Activated CD4-positive, alpha-beta T cell treated with anti-CD3 and anti-CD28 coated beads, Interleukin-2, Interleukin-4, amounts not matched to agents 100 ng/mL and 50 ng/mL, durations not matched to agents 16 hours and 8 hours (primary cell): ENCODE results near the gene DNAJA3.

ENCODE experiments used
- DNase-seq: peaks from one replicate; pipeline ENCODE4 v3.0.0-alpha.2; 2020; ENCODE audit warnings: low spot score

Gene DNAJA3

DNA sequence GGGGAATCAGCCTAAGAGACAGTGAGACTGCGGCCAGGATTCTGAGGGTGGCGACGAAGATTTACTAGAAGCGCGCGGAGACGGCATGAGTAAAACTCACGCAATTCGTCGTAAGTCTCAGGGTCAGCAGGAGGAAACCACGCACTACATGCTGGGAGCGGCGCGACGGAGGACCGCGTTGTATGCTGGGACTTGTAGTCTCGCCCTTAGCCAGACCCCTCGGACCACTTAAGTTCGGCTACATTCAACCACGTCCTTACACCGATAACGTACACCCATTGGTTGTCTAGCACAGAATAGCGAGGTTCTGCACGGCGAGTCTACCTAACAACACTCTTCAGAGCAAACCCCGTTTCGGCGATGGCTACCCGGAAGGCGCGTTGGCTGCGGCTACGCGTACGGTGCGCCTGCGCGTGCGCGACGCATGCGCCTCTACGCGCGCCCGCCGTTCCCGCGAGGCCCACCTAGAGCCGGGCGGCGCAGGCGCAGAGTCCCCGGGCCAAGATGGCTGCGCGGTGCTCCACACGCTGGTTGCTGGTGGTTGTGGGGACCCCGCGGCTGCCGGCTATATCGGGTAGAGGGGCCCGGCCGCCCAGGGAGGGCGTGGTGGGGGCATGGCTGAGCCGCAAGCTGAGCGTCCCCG, at the start of gene DNAJA3:
DNAJA3 (plus strand) TSS at position 491 of the 643 bp plus-strand sequence; CDS start at position 505, 14 bp downstream.
- DNase-seq: peak; percentile 94

DNA sequence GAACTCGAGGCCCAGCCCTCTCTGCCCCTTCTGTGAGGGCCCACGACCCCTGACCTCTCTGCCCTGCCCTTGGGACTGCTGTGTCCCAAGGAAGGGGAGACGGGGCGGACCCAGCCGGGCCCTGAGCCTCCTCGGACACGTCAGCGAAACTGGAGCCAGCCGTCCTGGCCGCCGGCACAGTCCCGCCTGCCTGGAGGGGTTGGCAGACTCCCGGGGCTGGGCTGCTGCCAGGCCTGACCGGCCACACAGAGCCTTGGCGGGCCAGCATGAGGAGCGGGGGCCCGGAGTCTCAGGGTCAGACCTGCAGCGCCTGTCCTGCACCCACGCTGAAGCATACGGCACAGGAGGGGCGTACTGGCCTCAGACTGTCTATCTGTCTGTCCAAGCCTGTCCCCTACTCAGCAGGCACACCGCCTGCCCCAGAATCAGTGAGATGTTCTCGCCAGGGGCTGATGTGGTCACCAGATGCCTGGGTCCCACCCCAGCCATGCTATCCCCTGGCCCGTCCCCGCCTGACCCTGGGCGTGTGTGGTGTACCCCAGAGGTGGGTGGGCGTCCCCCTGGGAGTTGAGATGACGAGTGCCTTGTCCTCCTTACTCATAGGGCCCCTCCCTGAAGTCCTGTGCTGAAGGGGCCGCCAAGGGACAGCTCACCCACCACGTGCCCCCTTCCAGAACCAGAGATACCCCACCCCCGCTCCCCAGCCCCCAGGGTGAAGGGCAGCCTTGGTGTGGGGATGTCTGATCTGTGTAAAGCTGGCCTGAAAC, 49.4 kb upstream of the DNAJA3 start:
- no peak for DNase-seq

DNA sequence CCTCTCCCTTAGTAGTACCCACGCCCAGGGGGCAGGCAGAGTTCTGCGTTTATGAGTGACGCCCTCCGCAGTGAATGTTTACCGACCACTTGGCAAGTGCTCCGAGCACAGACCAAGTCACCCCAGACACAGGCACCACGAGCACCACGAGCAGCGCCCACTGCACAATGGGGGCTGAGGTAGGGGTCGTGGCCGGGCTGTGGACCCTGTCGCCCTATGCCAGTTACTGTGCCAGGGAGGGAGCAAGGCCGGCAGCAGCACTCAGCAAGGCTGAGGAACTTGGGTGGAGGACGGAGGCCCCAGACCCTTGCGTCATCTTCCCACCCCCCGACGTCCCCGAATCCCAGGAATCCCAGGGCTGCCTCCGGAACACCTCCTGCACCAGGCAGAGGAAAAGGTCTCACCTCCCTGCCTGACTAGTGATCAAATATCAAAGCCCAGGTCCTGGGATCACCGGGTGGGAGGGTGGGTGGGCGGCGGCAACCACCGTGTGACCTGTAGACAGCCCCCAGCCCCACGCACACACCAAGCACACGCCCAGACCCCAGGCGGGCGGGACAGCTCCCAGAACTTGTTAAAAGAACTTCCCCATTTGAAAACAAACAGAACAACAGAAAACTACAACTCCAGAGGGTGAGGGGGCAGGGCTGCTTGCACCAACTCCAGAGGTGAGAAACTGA, 48.6 kb upstream of the DNAJA3 start:
- no peak for DNase-seq

DNA sequence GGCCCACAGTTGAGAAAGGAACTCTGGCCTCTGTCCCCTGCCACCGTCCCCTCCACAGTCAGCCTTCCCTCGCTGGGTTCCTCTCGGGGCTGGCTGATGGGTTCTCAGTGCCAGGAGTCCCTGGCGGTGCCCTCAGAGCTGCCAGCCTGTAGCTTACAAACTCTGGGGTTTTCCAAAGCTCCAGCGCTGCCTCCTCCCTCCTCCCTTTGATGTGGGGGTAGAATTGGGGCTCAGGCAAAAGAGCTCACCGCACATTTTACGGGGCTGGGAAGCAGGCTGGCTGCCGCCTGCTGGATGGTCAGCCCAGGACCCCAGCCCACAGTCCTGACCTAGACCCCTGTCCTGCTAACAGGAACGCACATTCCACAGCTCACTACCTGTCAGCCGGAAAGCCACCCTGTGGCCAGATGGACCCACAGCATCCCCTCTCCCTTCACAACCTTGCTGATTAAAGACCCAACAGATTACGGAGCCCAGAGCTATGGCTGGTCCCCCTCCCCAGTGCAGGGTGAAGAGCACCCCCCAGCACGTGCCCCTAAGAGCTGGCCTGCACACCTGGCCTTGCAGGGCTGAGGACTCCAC, 48.0 kb upstream of the DNAJA3 start:
- DNase-seq: no peak

DNA sequence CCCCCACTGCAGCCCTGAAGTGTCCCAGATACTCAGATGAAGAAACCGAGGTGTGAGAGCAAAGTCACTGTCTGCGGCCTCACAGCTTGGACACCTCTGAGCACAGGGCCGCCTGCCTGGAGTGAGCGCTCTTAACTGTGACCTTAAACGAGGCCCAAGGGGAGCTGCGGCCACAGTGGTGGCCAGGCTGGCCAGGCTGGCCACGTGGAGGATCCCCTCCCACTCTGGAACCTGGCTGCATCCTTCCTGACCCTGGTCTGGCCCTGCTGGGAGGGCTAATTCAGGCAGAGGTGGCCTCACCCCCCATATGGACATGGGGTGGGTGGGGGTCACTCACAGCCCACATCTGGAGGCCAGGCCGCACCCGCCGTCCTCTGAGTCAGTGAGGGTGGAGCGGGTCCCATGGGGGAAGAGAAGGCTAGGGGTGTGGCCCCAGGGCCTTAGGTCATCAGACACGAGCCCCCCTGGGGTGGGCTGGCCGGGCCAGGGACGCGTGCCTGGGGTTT, 47.5 kb upstream of the DNAJA3 start:
- DNase-seq: no peak

DNA sequence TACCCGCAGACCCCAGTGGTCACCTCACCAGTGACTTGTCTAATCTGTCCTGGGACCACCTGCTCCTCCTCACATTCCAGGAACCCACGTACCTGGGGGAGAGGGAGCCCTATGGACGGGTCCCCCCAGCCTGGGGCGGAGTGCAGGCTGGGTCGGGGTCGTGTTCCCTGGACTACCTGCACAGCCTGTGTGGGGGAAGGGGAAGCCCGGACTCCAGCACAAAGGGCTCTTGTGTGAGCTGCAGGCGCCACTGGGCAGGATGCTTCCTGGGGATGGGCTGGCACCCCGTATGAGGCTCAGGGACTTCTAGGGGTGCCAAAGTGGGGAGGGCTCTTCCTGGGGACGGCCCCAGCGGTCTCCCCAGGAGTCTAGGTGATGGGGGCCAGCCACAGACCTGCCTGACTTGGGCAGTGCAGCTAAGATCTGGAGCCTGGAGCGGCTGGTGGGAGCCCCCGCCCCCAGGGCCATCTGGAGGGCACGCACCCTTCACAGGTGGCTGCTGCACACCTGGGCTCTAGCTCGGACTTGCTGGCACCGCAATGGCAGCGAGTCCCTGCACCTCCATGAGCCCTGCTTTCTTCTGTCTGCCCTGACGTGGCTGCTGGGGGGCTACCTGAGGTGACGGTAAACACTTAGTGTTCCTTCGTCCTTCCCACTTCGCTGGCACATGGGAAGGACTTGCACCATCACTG, 46.5 kb upstream of the DNAJA3 start:
- DNase-seq: no peak

DNA sequence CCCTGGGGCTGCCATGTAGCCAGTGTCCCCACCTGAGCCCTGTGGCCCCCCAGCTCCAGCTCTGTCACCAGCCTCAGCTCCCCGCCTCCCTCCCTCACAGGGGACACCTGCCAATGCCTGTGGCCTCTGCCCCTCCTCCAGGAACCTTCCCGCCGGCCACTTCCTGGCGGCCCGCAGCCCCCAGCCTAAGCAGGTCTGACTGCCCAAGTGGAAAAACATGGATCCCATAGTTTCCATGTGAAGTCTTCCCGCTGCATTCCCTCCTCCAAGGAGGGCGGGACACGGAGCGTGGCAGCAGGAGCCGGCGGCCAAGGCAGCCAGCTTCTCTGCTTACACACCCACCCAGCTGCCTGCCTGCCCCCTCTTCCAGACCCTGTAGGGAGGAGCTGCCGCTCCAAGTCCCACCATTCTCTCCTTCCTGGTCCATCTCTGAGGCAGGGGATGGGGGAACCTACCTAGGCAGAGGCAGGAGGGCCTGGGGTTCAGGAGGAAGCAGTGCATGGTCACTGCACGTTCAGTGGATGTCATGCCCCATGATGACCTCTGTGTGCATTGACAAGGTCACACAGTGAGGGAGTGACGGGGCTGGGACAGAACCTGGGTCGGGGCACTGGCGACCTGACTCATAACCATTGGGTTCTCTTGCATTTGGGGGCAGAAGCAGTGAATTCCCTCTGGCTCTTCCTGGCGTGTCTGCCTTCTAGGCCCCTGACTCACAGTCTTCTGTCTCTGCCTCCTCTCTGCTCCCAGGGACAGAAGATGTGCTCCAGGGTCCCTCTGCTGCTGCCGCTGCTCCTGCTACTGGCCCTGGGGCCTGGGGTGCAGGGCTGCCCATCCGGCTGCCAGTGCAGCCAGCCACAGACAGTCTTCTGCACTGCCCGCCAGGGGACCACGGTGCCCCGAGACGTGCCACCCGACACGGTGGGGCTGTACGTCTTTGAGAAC, 45.3 kb upstream of the DNAJA3 start:
- no peak for DNase-seq

DNA sequence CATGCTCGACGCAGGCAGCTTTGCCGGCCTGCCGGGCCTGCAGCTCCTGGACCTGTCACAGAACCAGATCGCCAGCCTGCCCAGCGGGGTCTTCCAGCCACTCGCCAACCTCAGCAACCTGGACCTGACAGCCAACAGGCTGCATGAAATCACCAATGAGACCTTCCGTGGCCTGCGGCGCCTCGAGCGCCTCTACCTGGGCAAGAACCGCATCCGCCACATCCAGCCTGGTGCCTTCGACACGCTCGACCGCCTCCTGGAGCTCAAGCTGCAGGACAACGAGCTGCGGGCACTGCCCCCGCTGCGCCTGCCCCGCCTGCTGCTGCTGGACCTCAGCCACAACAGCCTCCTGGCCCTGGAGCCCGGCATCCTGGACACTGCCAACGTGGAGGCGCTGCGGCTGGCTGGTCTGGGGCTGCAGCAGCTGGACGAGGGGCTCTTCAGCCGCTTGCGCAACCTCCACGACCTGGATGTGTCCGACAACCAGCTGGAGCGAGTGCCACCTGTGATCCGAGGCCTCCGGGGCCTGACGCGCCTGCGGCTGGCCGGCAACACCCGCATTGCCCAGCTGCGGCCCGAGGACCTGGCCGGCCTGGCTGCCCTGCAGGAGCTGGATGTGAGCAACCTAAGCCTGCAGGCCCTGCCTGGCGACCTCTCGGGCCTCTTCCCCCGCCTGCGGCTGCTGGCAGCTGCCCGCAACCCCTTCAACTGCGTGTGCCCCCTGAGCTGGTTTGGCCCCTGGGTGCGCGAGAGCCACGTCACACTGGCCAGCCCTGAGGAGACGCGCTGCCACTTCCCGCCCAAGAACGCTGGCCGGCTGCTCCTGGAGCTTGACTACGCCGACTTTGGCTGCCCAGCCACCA, 44.4 kb upstream of the DNAJA3 start:
- no peak for DNase-seq

DNA sequence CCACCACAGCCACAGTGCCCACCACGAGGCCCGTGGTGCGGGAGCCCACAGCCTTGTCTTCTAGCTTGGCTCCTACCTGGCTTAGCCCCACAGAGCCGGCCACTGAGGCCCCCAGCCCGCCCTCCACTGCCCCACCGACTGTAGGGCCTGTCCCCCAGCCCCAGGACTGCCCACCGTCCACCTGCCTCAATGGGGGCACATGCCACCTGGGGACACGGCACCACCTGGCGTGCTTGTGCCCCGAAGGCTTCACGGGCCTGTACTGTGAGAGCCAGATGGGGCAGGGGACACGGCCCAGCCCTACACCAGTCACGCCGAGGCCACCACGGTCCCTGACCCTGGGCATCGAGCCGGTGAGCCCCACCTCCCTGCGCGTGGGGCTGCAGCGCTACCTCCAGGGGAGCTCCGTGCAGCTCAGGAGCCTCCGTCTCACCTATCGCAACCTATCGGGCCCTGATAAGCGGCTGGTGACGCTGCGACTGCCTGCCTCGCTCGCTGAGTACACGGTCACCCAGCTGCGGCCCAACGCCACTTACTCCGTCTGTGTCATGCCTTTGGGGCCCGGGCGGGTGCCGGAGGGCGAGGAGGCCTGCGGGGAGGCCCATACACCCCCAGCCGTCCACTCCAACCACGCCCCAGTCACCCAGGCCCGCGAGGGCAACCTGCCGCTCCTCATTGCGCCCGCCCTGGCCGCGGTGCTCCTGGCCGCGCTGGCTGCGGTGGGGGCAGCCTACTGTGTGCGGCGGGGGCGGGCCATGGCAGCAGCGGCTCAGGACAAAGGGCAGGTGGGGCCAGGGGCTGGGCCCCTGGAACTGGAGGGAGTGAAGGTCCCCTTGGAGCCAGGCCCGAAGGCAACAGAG, 43.5 kb upstream of the DNAJA3 start:
- no peak for DNase-seq

DNA sequence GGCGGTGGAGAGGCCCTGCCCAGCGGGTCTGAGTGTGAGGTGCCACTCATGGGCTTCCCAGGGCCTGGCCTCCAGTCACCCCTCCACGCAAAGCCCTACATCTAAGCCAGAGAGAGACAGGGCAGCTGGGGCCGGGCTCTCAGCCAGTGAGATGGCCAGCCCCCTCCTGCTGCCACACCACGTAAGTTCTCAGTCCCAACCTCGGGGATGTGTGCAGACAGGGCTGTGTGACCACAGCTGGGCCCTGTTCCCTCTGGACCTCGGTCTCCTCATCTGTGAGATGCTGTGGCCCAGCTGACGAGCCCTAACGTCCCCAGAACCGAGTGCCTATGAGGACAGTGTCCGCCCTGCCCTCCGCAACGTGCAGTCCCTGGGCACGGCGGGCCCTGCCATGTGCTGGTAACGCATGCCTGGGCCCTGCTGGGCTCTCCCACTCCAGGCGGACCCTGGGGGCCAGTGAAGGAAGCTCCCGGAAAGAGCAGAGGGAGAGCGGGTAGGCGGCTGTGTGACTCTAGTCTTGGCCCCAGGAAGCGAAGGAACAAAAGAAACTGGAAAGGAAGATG, 42.8 kb upstream of the DNAJA3 start:
- DNase-seq: no peak

DNA sequence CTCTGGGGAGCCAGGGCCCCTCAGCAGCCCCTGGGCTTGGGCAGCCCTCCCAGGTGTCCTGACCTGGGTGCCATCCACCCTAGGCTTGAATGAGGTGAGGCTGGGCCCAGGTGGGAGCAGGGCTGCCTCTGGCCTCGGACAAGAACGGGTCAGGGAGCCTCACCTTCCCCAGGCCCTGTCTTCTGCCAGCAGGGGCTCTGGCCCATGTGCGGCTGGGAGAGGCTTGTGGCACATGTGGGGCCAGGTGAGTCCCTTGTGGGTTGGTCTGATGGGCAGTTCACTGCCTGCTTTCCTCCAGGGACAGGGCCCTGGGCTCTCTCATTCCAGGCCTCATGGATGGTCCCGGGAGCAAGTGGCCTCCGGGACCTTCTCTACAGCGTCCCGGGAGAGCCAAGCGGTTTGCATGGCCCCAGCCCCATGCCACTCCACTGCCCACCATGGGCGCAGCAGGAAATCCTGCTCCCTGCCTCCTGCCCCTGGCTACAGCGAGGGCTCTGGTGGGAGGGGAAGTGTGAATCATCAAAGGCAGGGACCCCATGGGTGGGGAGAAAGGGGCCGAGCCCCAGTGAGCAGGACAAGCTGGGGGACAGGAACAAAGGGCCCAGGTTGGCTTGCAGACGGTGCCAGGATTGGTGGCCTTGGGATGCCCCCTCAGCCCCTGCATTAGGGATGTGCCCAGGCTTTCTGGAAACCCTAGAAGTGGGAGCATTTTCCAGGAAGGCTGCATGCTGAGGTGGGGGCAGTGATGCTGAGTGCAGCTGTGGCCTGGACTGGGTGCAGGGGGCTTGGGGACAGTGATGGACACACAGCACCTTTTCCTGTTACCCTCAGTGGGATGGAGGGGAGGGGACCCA, 41.9 kb upstream of the DNAJA3 start:
- no peak for DNase-seq

DNA sequence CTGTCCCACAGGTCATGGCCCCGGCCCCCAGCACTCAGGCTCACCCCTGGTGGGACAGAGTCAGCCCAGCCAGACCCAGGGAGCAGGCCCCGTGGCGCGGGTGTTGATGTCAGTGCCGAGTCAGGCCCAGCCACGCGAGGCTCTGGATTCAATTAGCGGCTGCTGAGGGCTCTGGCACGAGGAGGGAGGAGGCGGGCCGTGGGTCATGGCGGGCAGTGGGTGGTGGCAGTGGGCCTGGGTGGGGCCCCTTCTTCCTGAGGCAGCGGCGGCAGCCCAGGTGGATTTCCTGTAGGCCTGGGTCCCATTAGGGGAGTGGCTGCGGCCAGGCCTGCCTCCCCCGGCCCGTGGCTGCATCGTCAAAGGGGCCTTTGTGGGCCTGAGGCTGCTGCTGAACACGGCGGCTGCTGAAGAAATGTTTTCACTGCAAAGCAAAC, 41.1 kb upstream of the DNAJA3 start:
- no peak for DNase-seq

DNA sequence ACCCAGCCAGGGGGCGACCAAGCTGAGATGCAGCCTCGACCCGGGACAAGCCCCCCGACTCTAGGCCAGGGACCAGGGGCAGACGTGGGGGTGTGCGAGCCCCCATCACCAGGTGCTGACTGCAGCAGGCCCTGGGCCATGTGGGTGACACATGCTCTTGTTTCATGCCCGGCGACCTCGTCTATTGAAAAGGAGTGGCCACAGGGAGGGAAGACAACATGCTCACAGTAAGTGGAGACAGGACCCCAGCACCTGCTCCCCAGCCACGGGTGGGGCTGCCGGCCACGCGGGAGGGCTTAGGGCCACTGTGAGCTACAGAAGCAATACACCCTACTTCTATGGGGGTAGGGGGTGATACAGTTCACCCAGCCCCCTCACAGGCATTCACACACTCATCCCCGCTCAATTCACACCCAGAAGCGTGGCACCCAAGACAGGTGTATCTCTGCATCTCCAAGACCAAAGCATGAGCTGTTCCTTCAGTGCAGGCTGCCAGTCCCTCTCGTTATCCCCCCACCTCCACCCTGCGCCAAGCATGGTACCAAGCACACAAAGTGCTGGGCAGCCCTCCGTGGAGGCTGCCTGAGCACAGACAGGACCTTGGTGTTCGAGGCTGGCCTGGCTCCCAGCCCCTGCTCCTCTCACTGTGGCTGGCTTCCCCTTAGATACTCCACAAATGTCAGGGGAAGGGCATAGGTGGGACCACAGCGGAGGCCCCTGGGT, 40.4 kb upstream of the DNAJA3 start:
- DNase-seq: no peak

DNA sequence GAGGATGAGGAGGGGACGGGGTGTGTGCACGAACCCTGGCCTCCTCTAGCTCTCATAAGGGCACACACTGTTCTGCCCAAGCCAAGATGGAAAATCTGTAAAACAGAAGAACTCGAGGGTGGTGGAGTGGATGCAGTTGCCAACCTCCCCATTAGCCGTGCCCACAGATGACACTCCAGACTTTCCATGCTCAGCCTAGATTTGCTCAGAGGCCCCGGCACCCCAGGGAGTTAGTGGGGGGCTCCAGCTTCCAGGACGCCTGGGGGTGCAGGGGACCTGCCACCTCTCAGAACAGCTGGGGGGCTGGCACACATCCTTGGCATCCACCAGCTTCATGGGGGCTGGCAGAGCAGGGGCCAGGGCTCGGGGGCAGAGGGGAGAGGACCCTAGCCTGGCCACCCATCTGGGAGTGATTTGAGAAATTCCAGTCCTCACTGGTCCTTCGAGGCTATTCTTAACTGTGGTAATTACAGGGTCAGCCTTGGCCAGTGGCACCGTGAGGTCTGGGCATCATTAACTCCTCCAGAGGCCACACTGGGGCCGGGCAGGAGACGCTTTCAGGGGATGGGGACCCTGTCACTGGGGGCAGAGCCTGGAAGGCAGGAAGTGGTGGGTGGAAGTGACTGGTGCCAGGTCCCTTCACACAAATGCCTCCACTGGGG, 39.7 kb upstream of the DNAJA3 start:
- no peak for DNase-seq

DNA sequence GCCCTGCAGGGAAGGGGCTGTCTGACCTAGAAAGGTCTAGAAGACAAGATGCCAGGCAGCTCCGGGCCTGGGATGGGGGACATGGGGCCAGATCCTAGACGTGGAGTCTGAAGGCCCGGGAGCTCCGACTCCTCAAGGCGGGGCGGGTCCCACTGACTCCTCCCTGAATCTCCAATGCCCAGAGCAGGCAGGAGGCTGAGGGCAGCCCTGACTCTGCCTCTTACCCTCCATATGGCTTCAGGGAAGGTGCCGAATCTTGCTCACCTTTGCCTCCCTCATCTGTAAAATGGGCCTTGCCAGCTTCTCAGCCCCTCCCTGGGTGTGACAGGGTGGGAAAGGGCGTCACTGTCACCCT, 39.2 kb upstream of the DNAJA3 start:
- no peak for DNase-seq

DNA sequence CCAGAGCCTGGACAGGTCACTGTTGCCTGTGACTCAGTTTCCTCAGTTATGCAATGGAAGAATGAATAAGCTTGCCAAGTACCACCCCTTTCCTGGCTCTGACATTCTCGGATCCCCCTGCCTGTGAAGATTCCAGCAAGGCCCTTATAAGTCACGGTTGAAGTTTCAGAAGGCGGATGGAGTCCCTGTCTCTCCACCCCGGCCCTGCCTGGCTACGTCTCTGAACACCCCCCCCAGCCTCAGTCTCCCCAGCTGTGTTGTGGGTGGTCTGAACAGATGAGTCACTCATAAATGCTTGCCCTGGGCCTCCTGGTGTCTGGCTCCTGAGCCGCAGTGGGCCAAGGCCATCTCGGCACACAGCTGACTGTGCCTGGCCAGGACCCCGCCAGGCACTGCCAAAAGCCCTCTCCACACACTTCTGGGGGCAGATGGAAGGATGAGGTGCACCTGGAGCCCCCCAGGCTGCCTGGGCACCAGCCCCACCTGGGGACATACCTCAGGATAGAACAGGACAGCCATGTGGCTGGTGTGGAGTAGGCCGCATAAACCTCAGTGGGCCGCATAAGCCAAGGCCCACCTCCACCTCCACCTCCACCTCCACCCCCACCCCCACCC, 38.6 kb upstream of the DNAJA3 start:
- DNase-seq: no peak
